ENCODE measurements around the gene CFAP74. TPM values are rescaled to one million over a fixed set of nuclear protein-coding genes. Genes with fewer than 3 reads are reported as not detected.

CFAP74 gene
- total and polyA plus RNA-seq, 4 donors = 0.36 TPM; not detected in 3

GRCh38 chr1:1946540-1946939 lies 57.0 kb downstream of the CFAP74 start:
- peak; percentile 49 to 80 for DNase-seq
- no peak for ATAC-seq (ENCODE audit: low FRiP score)
- no peak overlapping the region for H3K27ac ChIP-seq (ENCODE audit: low read depth in 1 of 2, low read length in 2 of 2)

GRCh38 chr1:1945782-1946393 lies 57.7 kb downstream of the CFAP74 start:
- Histone ChIP-seq H3K27me3 (ENCODE audit: control insufficient read depth in 1 of 2, insufficient read depth in 2 of 2, low read length in 1 of 2) (no peaks in the 10 kb centered on the region), H3K4me1 (ENCODE audit: control insufficient read depth in 1 of 2, insufficient read depth in 2 of 2, low read length in 2 of 2) (no peaks in the 10 kb centered on the region), H3K9me3 (ENCODE audit: control insufficient read depth, low read length) (no peaks in the 10 kb centered on the region), H3K27ac (ENCODE audit: low read depth in 1 of 2, low read length in 2 of 2) (no peak overlapping the region), H3K4me3 (ENCODE audit: low read length in 2 of 2) (no peak overlapping the region), H3K36me3 (ENCODE audit: control insufficient read depth in 1 of 2, insufficient read depth in 2 of 2, low read length in 1 of 2) (no peaks in the 10 kb centered on the region)
- intact Hi-C loops (cut with DNase I) = no loop called here
- 86 to 90% methylated on average over 29 of the region's 29 CpGs for WGBS, 2 donors
- ATAC-seq (ENCODE audit: low FRiP score) (no peak), DNase-seq (peak; percentile 10 to 67)

More at GRCh38 chr1:1946540-1946939, 57.0 kb downstream of the CFAP74 start:
- Histone ChIP-seq H3K9me3 (ENCODE audit: control insufficient read depth, low read length) (no peaks in the 10 kb centered on the region), H3K36me3 (ENCODE audit: control insufficient read depth in 1 of 2, insufficient read depth in 2 of 2, low read length in 1 of 2) (no peaks in the 10 kb centered on the region), H3K27me3 (ENCODE audit: control insufficient read depth in 1 of 2, insufficient read depth in 2 of 2, low read length in 1 of 2) (no peaks in the 10 kb centered on the region), H3K4me1 (ENCODE audit: control insufficient read depth in 1 of 2, insufficient read depth in 2 of 2, low read length in 2 of 2) (no peaks in the 10 kb centered on the region), H3K4me3 (ENCODE audit: low read length in 2 of 2) (no peak overlapping the region)
- intact Hi-C loops (cut with DNase I) = no loop called here
- WGBS, 2 donors = 4 to 5% methylated on average over 11 of the region's 11 CpGs

GRCh38 chr1:1943834-1944570 lies 59.6 kb downstream of the CFAP74 start:
- no peak overlapping the region for H3K4me3 ChIP-seq (ENCODE audit: low read length in 2 of 2)
- peak; percentile 48 to 85 for DNase-seq
- intact Hi-C loops (cut with DNase I) = loop anchor here in 1 of 2 donors (5.0 kb wide), 1 partner anchor 228 kb away; no protein-coding TSS in a partner anchor
- ATAC-seq (ENCODE audit: low FRiP score) = peak; percentile 69
- WGBS, 2 donors = 8 to 12% methylated on average over 35 to 37 of the region's 37 CpGs
- H3K4me1 ChIP-seq (ENCODE audit: control insufficient read depth in 1 of 2, insufficient read depth in 2 of 2, low read length in 2 of 2) = no peaks in the 10 kb centered on the region
- H3K36me3 ChIP-seq (ENCODE audit: control insufficient read depth in 1 of 2, insufficient read depth in 2 of 2, low read length in 1 of 2) = no peaks in the 10 kb centered on the region
- no peaks in the 10 kb centered on the region for H3K9me3 ChIP-seq (ENCODE audit: control insufficient read depth, low read length)
- H3K27me3 ChIP-seq (ENCODE audit: control insufficient read depth in 1 of 2, insufficient read depth in 2 of 2, low read length in 1 of 2) = no peaks in the 10 kb centered on the region
- H3K27ac ChIP-seq (ENCODE audit: low read depth in 1 of 2, low read length in 2 of 2) = no peak overlapping the region

- Histone ChIP-seq H3K27me3 (ENCODE audit: control insufficient read depth in 1 of 2, insufficient read depth in 2 of 2, low read length in 1 of 2) (no peaks in the 10 kb centered on the region), H3K4me1 (ENCODE audit: control insufficient read depth in 1 of 2, insufficient read depth in 2 of 2, low read length in 2 of 2) (no peaks in the 10 kb centered on the region), H3K36me3 (ENCODE audit: control insufficient read depth in 1 of 2, insufficient read depth in 2 of 2, low read length in 1 of 2) (no peaks in the 10 kb centered on the region), H3K27ac (ENCODE audit: low read depth in 1 of 2, low read length in 2 of 2) (no peak overlapping the region), H3K9me3 (ENCODE audit: control insufficient read depth, low read length) (no peaks in the 10 kb centered on the region), H3K4me3 (ENCODE audit: low read length in 2 of 2) (no peak overlapping the region)
- ATAC-seq (ENCODE audit: low FRiP score) = peak; percentile 6
- intact Hi-C loops (cut with DNase I) = loop anchor here in 1 of 2 donors (5.0 kb wide), 1 partner anchor 229 kb away; no protein-coding TSS in a partner anchor
- WGBS, 2 donors = 84 to 85% methylated on average over 41 to 45 of the region's 45 CpGs
- DNase-seq = peak; percentile 40 to 67
Measured at GRCh38 chr1:1942753-1943656, 60.6 kb downstream of the CFAP74 start.

GRCh38 chr1:1941868-1942752 lies 61.5 kb downstream of the CFAP74 start:
- H3K27ac ChIP-seq (ENCODE audit: low read depth in 1 of 2, low read length in 2 of 2) = no peak overlapping the region
- DNase-seq = peak; percentile 35 to 67
- H3K27me3 ChIP-seq (ENCODE audit: control insufficient read depth in 1 of 2, insufficient read depth in 2 of 2, low read length in 1 of 2) = no peaks in the 10 kb centered on the region
- H3K9me3 ChIP-seq (ENCODE audit: control insufficient read depth, low read length) = no peaks in the 10 kb centered on the region
- H3K36me3 ChIP-seq (ENCODE audit: control insufficient read depth in 1 of 2, insufficient read depth in 2 of 2, low read length in 1 of 2) = no peaks in the 10 kb centered on the region
- 77 to 78% methylated on average over 39 of the region's 39 CpGs for WGBS, 2 donors
- H3K4me3 ChIP-seq (ENCODE audit: low read length in 2 of 2) = no peak overlapping the region
- ATAC-seq (ENCODE audit: low FRiP score) = no peak
- intact Hi-C loops (cut with DNase I) = loop anchor here in 1 of 2 donors (5.0 kb wide), 1 partner anchor 230 kb away; no protein-coding TSS in a partner anchor
- no peaks in the 10 kb centered on the region for H3K4me1 ChIP-seq (ENCODE audit: control insufficient read depth in 1 of 2, insufficient read depth in 2 of 2, low read length in 2 of 2)

- Histone ChIP-seq H3K4me1 (ENCODE audit: control insufficient read depth in 1 of 2, insufficient read depth in 2 of 2, low read length in 2 of 2) (no peaks in the 10 kb centered on the region), H3K27me3 (ENCODE audit: control insufficient read depth in 1 of 2, insufficient read depth in 2 of 2, low read length in 1 of 2) (no peaks in the 10 kb centered on the region), H3K9me3 (ENCODE audit: control insufficient read depth, low read length) (no peaks in the 10 kb centered on the region), H3K4me3 (ENCODE audit: low read length in 2 of 2) (no peak overlapping the region), H3K36me3 (ENCODE audit: control insufficient read depth in 1 of 2, insufficient read depth in 2 of 2, low read length in 1 of 2) (no peaks in the 10 kb centered on the region), H3K27ac (ENCODE audit: low read depth in 1 of 2, low read length in 2 of 2) (no peak overlapping the region)
- intact Hi-C loops (cut with DNase I) = loop anchor here in 1 of 2 donors (5.0 kb wide), 1 partner anchor 231 kb away; no protein-coding TSS in a partner anchor
- DNase-seq (peak; percentile 21 to 49), ATAC-seq (ENCODE audit: low FRiP score) (no peak)
- 59 to 60% methylated on average over 19 of the region's 19 CpGs for WGBS, 2 donors
Measured at GRCh38 chr1:1941211-1941841, 62.3 kb downstream of the CFAP74 start.

- Histone ChIP-seq H3K4me1 (ENCODE audit: control insufficient read depth in 1 of 2, insufficient read depth in 2 of 2, low read length in 2 of 2) (no peaks in the 10 kb centered on the region), H3K4me3 (ENCODE audit: low read length in 2 of 2) (no peak overlapping the region), H3K27ac (ENCODE audit: low read depth in 1 of 2, low read length in 2 of 2) (no peak overlapping the region), H3K36me3 (ENCODE audit: control insufficient read depth in 1 of 2, insufficient read depth in 2 of 2, low read length in 1 of 2) (no peaks in the 10 kb centered on the region), H3K9me3 (ENCODE audit: control insufficient read depth, low read length) (no peaks in the 10 kb centered on the region), H3K27me3 (ENCODE audit: control insufficient read depth in 1 of 2, insufficient read depth in 2 of 2, low read length in 1 of 2) (no peaks in the 10 kb centered on the region)
- WGBS, 2 donors = 81% methylated on average over 12 of the region's 12 CpGs
- DNase-seq (peak; percentile 24 to 63), ATAC-seq (ENCODE audit: low FRiP score) (no peak)
- intact Hi-C loops (cut with DNase I) = loop anchor here in 1 of 2 donors (5.0 kb wide), 1 partner anchor 232 kb away; no protein-coding TSS in a partner anchor
Measured at GRCh38 chr1:1940123-1940425, 63.5 kb downstream of the CFAP74 start.

All from aorta (tissue), 5 donors.